Stimulated activated CD4-positive, alpha-beta T cell treated with anti-CD3 and anti-CD28 coated beads, Interleukin-1b, Interleukin-23, amount 100 ng/mL, for 24 hours (primary cell): Measurements from ENCODE around the gene PPM1E.
"Not testable (repeated sequence)": the region's sequence is repeated elsewhere in the genome, so short reads cannot be mapped to it uniquely, and the experiment has no call there.

Source experiments
- DNase-seq, 4 experiments: peaks; one replicate each; pipeline ENCODE4 v3.0.0-alpha.2; 2020; ENCODE audit warnings: low read depth in 4 of 4, low spot score in 1 of 4

Gene PPM1E

GRCh38 chr17:58944166-58944565, 188.5 kb downstream of the PPM1E start:
- DNase-seq, result no peak

- no peak for DNase-seq
Measured at GRCh38 chr17:58947411-58947810, 191.8 kb downstream of the PPM1E start.

- DNase-seq, result no peak
Measured at GRCh38 chr17:58947824-58948223, 192.2 kb downstream of the PPM1E start.

GRCh38 chr17:58954358-58954757, 198.7 kb downstream of the PPM1E start:
- DNase-seq, result not testable (repeated sequence)

- DNase-seq, result no peak
Measured at GRCh38 chr17:58956997-58957724, 201.5 kb downstream of the PPM1E start.

- not testable (repeated sequence) for DNase-seq
Measured at GRCh38 chr17:58957725-58958073, 202.0 kb downstream of the PPM1E start.

- DNase-seq, result no peak
Measured at GRCh38 chr17:58960068-58960467, 204.4 kb downstream of the PPM1E start.

- no peak for DNase-seq
Measured at GRCh38 chr17:58965221-58965620, 209.6 kb downstream of the PPM1E start.

- no peak for DNase-seq
Measured at GRCh38 chr17:58966208-58966607, 210.6 kb downstream of the PPM1E start.

- no peak for DNase-seq
Measured at GRCh38 chr17:58968426-58969061, 212.9 kb downstream of the PPM1E start.

- DNase-seq, result no peak
Measured at GRCh38 chr17:58969156-58969555, 213.5 kb downstream of the PPM1E start.

- no peak for DNase-seq
Measured at GRCh38 chr17:58969612-58970011, 214.0 kb downstream of the PPM1E start.

- DNase-seq, result no peak
Measured at GRCh38 chr17:58970609-58971450, 215.2 kb downstream of the PPM1E start.

GRCh38 chr17:58974354-58974753, 218.7 kb downstream of the PPM1E start:
- DNase-seq, result no peak

- DNase-seq, result no peak
Measured at GRCh38 chr17:58976541-58976940, 220.9 kb downstream of the PPM1E start.

- DNase-seq, result no peak
Measured at GRCh38 chr17:58980706-58981481, 225.2 kb downstream of the PPM1E start.

- no peak for DNase-seq
Measured at GRCh38 chr17:58982626-58983025, 227.0 kb downstream of the PPM1E start.

GRCh38 chr17:58985367-58985766, 229.7 kb downstream of the PPM1E start:
- DNase-seq, result no peak

GRCh38 chr17:58985971-58986370, 230.3 kb downstream of the PPM1E start:
- peak in 1 of 4 experiments; percentile 3 for DNase-seq

GRCh38 chr17:58989629-58990028, 234.0 kb downstream of the PPM1E start:
- DNase-seq, result no peak

- no peak for DNase-seq
Measured at GRCh38 chr17:58991718-58992331, 236.2 kb downstream of the PPM1E start.
